Activated B cell treated with CpG ODN at 0.5 μM for 24 hours (primary cell): ENCODE results near the gene AQP12A. TPM values are rescaled to one million over a fixed set of nuclear protein-coding genes. Genes with fewer than 3 reads are reported as not detected.

Source experiments
- ATAC-seq: fragments of 200-7000 bp; cut with Tn5 transposase; one replicate; pipeline ENCODE4 v1.10.0; 2021; ENCODE audit warnings: low read depth, mild to moderate bottlenecking, moderate library complexity
- CTCF ChIA-PET: fragments of 350-600 bp; sonication (Branson Sonifier 250); formaldehyde crosslinking; loops from one replicate; lab custom pipeline; 2021; ENCODE audit warnings: antibody characterized with exemption; lab: Charles Lee
- POLR2A ChIA-PET: fragments of 350-600 bp; sonication (Branson Sonifier 250); formaldehyde crosslinking; loops from one replicate; lab custom pipeline; 2021; ENCODE audit warnings: antibody characterized with exemption; lab: Charles Lee
- DNase-seq: peaks from one replicate; pipeline ENCODE4 v3.0.0; 2022
- H3K27ac Mint-ChIP-seq: one replicate; pipeline ENCODE4 v1.8.0; 2020; ENCODE audit warnings: mixed read lengths
- H3K27me3 Mint-ChIP-seq: one replicate; pipeline ENCODE4 v1.8.0; 2021; ENCODE audit warnings: mixed read lengths
- H3K36me3 Mint-ChIP-seq: one replicate; pipeline ENCODE4 v1.8.0; 2021; ENCODE audit warnings: low read depth, mixed read lengths
- H3K4me1 Mint-ChIP-seq: one replicate; pipeline ENCODE4 v1.8.0; 2021; ENCODE audit warnings: mixed read lengths
- H3K4me3 Mint-ChIP-seq: one replicate; pipeline ENCODE4 v1.8.0; 2020; ENCODE audit warnings: mild to moderate bottlenecking, mixed read lengths
- H3K9me3 Mint-ChIP-seq: one replicate; pipeline ENCODE4 v1.8.0; 2020; ENCODE audit warnings: mixed read lengths
- CTCF ChIP-seq: fragments of 200-600 bp; IDR thresholded peaks from one replicate; pipeline ENCODE4 v1.8.0; 2022; ENCODE audit warnings: antibody characterized with exemption, mild to moderate bottlenecking
- intact Hi-C: fragments of 100-400 bp; cut with micrococcal nuclease; formaldehyde crosslinking; loops from one replicate; pipeline ENCODE4 v1.15.1; 2024
- total RNA-seq: library from RNA; stranded (reverse); gene quantifications from 2 replicates; pipeline ENCODE4 v1.2.3, GENCODE V29; 2022

The AQP12A gene
- total RNA-seq, 1 donor from 2014 or later, result not detected

- H3K36me3 Mint-ChIP-seq, result no peaks in the 10 kb centered on the region
- ChIA-PET POLR2A (no interaction called here), CTCF (no interaction called here)
- H3K4me3 Mint-ChIP-seq, result no peak overlapping the region
- no peak for TF ChIP-seq CTCF
- intact Hi-C loops, result no loop called here
- no peaks in the 10 kb centered on the region for H3K9me3 Mint-ChIP-seq
- no peaks in the 10 kb centered on the region for H3K4me1 Mint-ChIP-seq
- peaks cover 6% of the 10 kb centered on the region for H3K27me3 Mint-ChIP-seq
- ATAC-seq, result no peak
- DNase-seq, result no peak
- no peak overlapping the region for H3K27ac Mint-ChIP-seq
Measured at GRCh38 chr2:240711296-240711695, 19.6 kb downstream of the AQP12A start.

- DNase-seq, result no peak
- H3K27me3 Mint-ChIP-seq, result peaks cover 6% of the 10 kb centered on the region
- ChIA-PET POLR2A (no interaction called here), CTCF (no interaction called here)
- H3K4me3 Mint-ChIP-seq, result no peak overlapping the region
- intact Hi-C loops, result no loop called here
- no peaks in the 10 kb centered on the region for H3K4me1 Mint-ChIP-seq
- no peak for TF ChIP-seq CTCF
- H3K9me3 Mint-ChIP-seq, result no peaks in the 10 kb centered on the region
- no peak overlapping the region for H3K27ac Mint-ChIP-seq
- no peaks in the 10 kb centered on the region for H3K36me3 Mint-ChIP-seq
- ATAC-seq, result no peak
Measured at GRCh38 chr2:240711701-240712100, 20.0 kb downstream of the AQP12A start.

GRCh38 chr2:240712121-240712520, 20.5 kb downstream of the AQP12A start:
- H3K9me3 Mint-ChIP-seq, result no peaks in the 10 kb centered on the region
- no peaks in the 10 kb centered on the region for H3K36me3 Mint-ChIP-seq
- no peak for DNase-seq
- peaks cover 6% of the 10 kb centered on the region for H3K27me3 Mint-ChIP-seq
- H3K27ac Mint-ChIP-seq, result no peak overlapping the region
- no peaks in the 10 kb centered on the region for H3K4me1 Mint-ChIP-seq
- ChIA-PET CTCF (no interaction called here), POLR2A (no interaction called here)
- intact Hi-C loops, result no loop called here
- H3K4me3 Mint-ChIP-seq, result no peak overlapping the region
- no peak for ATAC-seq
- no peak for TF ChIP-seq CTCF

GRCh38 chr2:240713071-240713927, 21.6 kb downstream of the AQP12A start:
- POLR2A ChIA-PET, result no interaction called here

More at GRCh38 chr2:240713071-240713927, 21.6 kb downstream of the AQP12A start:
- CTCF ChIA-PET, result no interaction called here
- H3K27me3 Mint-ChIP-seq, result peaks cover 6% of the 10 kb centered on the region
- TF ChIP-seq CTCF, result no peak
- no peaks in the 10 kb centered on the region for H3K4me1 Mint-ChIP-seq
- intact Hi-C loops, result no loop called here
- no peak overlapping the region for H3K27ac Mint-ChIP-seq
- DNase-seq (no peak), ATAC-seq (no peak)
- no peaks in the 10 kb centered on the region for H3K9me3 Mint-ChIP-seq
- H3K4me3 Mint-ChIP-seq, result no peak overlapping the region
- H3K36me3 Mint-ChIP-seq, result no peaks in the 10 kb centered on the region
